ENCODE data around the gene CYP3A7.
"Not testable (repeated sequence)": the region's sequence is repeated elsewhere in the genome, so short reads cannot be mapped to it uniquely, and the experiment has no call there.

CYP3A7 gene

DNA sequence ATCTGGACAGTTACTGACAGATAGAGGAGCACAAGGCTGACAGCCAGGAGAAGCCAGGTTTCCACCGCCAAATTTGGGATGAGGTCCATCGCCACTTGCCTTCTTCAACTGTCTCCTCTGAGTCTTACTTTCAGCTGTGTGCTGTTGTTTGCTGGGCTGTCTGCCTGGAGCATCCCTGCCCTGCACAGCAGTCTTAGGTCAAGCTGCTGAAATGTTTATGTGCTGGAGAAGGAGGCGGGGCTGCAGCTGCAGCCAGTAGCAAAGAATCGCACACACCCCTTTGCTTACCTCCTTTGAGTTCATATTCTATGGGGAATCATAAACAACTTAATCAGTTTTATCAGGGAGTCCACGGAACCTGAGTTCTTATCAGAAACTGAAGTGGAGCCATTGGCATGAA is 35.0 kb downstream of the CYP3A7 start:
- TF ChIP-seq, protein P1, sequence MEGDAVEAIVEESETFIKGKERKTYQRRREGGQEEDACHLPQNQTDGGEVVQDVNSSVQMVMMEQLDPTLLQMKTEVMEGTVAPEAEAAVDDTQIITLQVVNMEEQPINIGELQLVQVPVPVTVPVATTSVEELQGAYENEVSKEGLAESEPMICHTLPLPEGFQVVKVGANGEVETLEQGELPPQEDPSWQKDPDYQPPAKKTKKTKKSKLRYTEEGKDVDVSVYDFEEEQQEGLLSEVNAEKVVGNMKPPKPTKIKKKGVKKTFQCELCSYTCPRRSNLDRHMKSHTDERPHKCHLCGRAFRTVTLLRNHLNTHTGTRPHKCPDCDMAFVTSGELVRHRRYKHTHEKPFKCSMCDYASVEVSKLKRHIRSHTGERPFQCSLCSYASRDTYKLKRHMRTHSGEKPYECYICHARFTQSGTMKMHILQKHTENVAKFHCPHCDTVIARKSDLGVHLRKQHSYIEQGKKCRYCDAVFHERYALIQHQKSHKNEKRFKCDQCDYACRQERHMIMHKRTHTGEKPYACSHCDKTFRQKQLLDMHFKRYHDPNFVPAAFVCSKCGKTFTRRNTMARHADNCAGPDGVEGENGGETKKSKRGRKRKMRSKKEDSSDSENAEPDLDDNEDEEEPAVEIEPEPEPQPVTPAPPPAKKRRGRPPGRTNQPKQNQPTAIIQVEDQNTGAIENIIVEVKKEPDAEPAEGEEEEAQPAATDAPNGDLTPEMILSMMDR (IDR thresholded peaks at IDR 0.05; ENCODE audit: low read depth, low read length): no peak
- in situ Hi-C loops (cut with HindIII; ENCODE audit: low sequenced_read_pairs): no loop called here
- DNase-seq (ENCODE audit: low read depth, low spot score): no peak
- H3K4me3 ChIP-seq (ENCODE audit: low read depth, low read length): no peak overlapping the region

DNA sequence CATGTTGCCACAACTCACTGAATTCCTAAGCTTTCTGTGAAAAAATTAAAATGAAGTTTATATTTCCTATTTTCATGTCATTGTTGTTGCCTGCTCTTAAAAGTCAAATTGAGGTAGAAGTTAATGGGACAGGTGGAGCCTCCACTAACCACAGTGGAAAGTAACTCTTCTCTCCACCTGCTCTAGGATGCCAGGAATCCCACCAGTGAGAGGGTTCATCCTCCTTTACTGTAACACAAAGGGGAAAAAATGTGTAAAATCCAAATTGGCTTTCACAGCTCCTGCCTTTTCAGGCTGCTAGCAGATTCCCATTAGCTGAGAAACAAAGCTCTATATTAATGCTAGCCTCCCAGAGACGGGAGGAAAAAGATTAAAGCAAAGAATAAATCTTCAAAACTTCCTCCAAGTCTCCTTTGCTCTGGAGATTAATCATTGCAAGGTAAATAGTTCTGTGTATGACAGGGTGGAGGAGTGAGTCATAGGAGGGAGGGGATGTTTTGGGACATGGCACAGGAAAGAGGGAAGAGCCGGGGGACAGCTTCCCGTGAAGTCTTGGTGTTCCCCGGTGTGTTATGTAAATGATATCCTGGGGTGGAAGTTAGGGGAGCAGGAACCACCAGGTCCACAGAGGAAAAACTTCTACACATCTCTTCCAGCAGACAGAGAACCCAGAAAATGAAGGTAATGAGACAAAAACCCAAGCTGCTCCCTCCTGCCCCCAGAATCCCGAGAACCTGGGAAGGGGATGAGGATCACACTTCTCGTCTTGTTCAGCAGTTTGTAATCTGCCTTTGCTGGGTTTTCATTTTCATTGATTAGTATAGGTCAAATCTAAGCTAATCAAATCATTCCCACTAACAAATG is 35.9 kb downstream of the CYP3A7 start:
- DNase-seq (ENCODE audit: low read depth, low spot score); in situ Hi-C loops (cut with HindIII; ENCODE audit: low sequenced_read_pairs); H3K4me3 ChIP-seq (ENCODE audit: low read depth, low read length): not testable (repeated sequence)

DNA sequence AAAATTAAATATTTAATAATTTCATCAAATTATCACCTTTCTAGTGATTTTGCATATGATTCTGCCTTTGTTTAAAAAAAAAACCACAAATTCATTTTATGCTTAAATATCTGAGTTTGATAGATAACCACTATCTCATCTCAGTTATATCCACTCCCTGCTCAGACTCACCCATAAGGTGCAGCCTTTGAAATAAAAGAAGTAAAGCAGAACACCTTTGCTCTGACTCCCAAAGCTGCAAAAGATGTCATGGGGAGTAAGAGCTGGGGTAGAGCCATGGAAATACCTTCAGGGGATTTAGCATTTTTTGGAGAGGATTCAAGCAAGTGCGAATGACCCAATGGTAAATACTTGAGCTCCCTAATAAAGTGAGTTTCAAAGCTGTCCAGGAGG is 40.1 kb downstream of the CYP3A7 start:
- no peak for DNase-seq (ENCODE audit: low read depth, low spot score)
- TF ChIP-seq, protein P1 (IDR thresholded peaks at IDR 0.05; ENCODE audit: low read depth, low read length): no peak
- in situ Hi-C loops (cut with HindIII; ENCODE audit: low sequenced_read_pairs): no loop called here
- no peak overlapping the region for H3K4me3 ChIP-seq (ENCODE audit: low read depth, low read length)

DNA sequence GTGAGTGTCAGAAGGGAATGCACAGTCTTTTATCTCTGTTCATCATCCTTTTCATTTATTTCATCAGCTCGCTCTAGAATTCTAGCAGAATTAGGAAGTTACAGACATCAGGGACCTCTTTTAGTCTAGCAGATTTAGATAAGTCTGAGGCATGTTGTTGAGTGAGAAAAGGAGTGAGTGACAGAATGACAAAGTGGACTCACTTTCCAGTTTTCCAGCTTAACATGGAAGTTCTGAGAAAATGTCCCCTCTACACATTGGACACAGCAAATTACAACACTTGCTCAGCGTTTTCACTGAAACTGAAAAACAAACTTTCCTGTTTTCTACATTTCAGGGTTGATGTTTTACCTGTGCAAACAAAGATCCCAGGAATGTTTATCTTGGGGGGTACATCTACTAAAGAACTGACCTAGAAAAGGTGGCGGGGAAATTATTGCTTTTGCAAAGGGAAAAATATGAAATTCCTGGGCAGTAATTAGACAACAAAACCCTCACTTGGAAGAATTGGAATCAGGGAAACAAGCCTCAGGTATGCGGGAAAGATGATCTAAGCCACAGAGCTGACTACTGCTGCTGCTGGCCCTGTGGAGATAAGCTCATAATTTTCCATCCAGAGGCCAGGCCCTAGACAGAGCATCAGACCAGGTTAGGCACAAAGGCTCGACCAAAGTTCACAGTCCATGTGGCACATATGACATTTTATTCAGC is 40.6 kb downstream of the CYP3A7 start:
- no peak overlapping the region for H3K4me3 ChIP-seq (ENCODE audit: low read depth, low read length)
- in situ Hi-C loops (cut with HindIII; ENCODE audit: low sequenced_read_pairs): no loop called here
- DNase-seq (ENCODE audit: low read depth, low spot score): no peak
- TF ChIP-seq, protein P1 (IDR thresholded peaks at IDR 0.05; ENCODE audit: low read depth, low read length): no peak

DNA sequence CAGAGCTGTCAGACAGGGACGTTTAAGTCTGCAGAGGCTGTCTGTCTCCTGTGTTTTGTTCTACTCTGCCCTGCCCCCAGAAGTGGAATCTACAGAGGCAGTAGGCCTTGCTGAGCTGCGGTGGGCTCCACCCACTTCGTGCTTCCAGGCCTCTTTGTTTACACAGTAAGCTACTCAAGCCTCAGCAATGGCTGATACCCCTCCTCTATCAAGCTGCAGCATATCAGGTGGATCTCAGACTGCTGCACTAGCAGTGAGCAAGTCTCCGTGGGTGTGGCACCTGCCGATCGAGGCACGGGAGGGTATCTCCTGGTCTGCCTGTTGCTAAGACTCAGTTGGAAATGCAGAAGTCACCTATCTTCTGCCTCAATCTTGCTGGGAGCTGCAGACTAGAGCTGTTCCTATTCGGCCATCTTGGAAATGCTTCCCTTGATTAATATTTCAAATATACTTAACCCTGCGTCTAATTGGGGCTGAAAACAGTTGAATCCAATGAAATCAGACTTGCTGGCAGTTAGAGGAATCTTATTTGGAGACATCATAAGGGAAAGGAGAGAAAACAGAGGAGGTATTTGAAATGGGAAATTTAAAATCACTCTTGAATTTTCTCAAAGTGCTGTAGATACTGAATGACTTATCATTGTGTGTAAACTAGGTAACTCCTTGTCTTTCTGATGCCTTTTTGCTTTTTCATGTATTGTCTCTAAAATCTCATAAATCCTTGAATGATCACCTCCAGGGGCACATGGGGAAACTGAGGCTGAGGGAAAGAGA is 41.4 kb downstream of the CYP3A7 start:
- TF ChIP-seq, protein P1 (IDR thresholded peaks at IDR 0.05; ENCODE audit: low read depth, low read length): no peak
- in situ Hi-C loops (cut with HindIII; ENCODE audit: low sequenced_read_pairs): no loop called here
- H3K4me3 ChIP-seq (ENCODE audit: low read depth, low read length): no peak overlapping the region
- DNase-seq (ENCODE audit: low read depth, low spot score): no peak

DNA sequence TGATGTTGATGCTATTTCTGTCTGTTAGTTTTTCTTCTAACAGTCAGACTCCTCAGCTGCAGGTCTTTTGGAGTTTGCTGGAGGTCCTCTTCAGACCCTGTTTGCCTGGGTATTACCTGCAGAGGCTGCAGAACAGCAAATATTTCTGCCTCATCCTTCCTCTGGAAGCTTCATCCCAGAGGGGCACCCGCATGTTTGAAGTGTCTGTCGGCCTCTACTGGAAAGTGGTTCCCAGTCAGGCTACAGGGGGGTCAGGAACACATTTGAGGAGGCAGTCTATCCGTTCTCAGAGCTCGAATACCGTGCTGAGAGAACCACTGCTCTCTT is 41.9 kb downstream of the CYP3A7 start:
- DNase-seq (ENCODE audit: low read depth, low spot score): no peak
- in situ Hi-C loops (cut with HindIII; ENCODE audit: low sequenced_read_pairs): no loop called here

DNA sequence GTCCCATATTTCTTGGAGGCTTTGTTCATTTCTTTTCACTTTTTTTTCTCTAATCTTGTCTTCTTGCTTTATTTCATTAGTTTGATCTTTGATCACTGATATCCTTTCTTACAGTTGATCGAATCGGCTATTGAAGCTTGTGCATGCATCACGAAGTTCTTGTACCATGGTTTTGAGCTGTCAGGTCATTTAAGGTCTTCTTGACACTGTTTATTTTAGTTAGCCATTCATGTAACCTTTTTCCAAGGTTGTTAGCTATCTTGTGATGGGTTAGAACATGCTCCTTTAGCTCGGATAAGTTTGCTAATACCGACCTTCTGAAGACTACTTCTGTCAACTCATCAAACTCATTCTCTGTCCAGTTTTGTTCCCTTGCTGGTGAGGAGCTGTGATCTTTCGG is 42.4 kb downstream of the CYP3A7 start:
- in situ Hi-C loops (cut with HindIII; ENCODE audit: low sequenced_read_pairs); DNase-seq (ENCODE audit: low read depth, low spot score); H3K4me3 ChIP-seq (ENCODE audit: low read depth, low read length): not testable (repeated sequence)

More for the DNA sequence above, 41.9 kb downstream of the CYP3A7 start:
- TF ChIP-seq, protein P1 (IDR thresholded peaks at IDR 0.05; ENCODE audit: low read depth, low read length): no peak
- no peak overlapping the region for H3K4me3 ChIP-seq (ENCODE audit: low read depth, low read length)

DNA sequence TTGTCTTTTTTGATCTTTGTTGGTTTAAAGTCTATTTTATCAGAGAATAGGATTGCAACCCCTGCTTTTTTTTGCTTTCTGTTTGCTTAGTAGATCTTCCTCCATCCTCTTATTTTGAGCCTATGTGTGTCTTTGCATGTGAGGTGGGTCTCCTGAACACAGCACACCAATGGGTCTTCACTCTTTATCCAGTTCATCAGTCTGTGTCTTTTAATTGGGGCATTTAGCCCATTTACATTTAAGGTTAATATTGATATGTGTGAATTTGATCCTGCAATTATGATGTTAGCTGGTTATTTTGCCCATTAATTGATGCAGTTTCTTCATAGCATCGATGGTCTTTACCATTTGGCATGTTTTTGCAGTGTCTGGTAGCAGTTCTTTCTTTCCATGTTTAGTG is 43.3 kb downstream of the CYP3A7 start:
- H3K4me3 ChIP-seq (ENCODE audit: low read depth, low read length); DNase-seq (ENCODE audit: low read depth, low spot score); in situ Hi-C loops (cut with HindIII; ENCODE audit: low sequenced_read_pairs): not testable (repeated sequence)

DNA sequence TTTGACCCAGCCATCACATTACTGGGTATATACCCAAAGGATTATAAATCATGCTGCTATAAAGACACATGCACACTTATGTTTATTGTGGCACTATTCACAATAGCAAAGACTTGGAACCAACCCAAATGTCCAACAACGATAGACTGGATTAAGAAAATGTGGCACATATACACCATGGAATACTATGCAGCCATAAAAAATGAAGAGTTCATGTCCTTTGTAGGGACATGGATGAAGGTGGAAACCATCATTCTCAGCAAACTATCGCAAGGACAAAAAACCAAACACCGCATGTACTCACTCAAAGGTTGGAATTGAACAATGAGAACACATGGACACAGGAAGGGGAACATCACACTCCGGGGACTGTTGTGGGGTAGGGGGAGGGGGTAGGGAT is 44.1 kb downstream of the CYP3A7 start:
- H3K4me3 ChIP-seq (ENCODE audit: low read depth, low read length); in situ Hi-C loops (cut with HindIII; ENCODE audit: low sequenced_read_pairs); DNase-seq (ENCODE audit: low read depth, low spot score): not testable (repeated sequence)

DNA sequence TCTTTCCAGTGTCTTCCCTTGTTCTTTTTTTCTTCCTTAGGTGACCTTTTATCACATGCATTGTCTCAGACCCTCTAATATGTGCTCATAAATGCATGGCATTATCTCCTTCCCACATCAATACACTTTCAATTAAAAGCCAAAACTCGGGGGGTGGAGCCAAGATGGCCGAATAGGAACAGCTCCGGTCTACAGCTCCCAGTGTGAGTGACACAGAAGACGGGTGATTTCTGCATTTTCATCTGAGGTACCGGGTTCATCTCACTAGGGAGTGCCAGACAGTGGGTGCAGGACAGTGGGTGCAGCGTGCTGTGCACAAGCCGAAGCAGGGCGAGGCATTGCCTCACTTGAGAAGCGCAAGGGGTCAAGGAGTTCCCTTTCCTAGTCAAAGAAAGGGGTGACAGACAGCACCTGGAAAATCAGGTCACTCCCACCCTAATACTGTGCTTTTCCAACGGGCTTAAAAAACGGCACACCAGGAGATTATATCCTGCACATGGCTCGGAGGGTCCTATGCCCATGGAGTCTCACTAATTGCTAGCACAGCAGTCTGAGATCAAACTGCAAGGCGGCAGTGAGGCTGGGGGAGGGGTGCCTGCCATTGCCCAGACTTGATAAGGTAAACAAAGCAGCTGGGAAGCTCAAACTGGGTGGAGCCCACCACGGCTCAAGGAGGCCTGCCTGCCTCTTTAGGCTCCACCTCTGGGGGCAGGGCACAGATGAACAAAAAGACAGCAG is 49.0 kb downstream of the CYP3A7 start:
- H3K4me3 ChIP-seq (ENCODE audit: low read depth, low read length); in situ Hi-C loops (cut with HindIII; ENCODE audit: low sequenced_read_pairs); DNase-seq (ENCODE audit: low read depth, low spot score): not testable (repeated sequence)

Data from astrocyte of the spinal cord (primary cell).